SK-MEL-5 (cell line): ENCODE data around the gene INAFM2. TPM values are rescaled to one million over a fixed set of nuclear protein-coding genes. Genes with fewer than 3 reads are reported as not detected.

Experiments used
- DNase-seq: peaks from one replicate; pipeline ENCODE4 v3.0.0-alpha.2; 2016; ENCODE audit warnings: low read depth, low spot score
- in situ Hi-C: cut with HindIII; loops from 2 replicates; pipeline ENCODE4 v1.10.0; 2016; ENCODE audit warnings: low sequenced_read_pairs, high pct_unique_total_duplicates, low pct_unique_long_range_greater_than_20kb
- total RNA-seq: library from RNA; depleted of rRNA; stranded (reverse); fragments of >200 nt; shearing (Covaris generic); gene quantifications from 2 replicates; pipeline ENCODE4 v1.2.3, GENCODE V29; 2014

The INAFM2 gene
- total RNA-seq, 1 experiment from 2014 or later: 11.5 TPM

DNA sequence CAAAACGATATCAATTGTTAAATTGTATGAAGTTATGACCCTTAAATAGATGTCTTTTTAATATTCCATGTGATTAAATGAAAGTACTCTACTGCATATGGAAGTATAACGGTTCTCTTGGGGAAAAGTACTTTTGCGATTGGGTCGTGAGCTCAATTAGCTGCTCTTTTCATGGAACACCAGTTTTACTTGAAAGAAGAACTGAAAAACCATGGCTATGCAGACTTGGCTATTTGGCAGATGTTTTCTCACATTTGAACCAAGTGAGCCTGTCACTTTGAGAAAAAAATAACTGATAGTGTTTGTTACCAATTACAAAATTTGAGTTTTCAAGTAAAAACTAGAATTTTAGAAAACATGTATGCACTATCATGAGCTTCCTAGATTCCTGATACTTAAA, 5.9 kb upstream of the INAFM2 start:
- in situ Hi-C loops: no loop called here
- no peak for DNase-seq

DNA sequence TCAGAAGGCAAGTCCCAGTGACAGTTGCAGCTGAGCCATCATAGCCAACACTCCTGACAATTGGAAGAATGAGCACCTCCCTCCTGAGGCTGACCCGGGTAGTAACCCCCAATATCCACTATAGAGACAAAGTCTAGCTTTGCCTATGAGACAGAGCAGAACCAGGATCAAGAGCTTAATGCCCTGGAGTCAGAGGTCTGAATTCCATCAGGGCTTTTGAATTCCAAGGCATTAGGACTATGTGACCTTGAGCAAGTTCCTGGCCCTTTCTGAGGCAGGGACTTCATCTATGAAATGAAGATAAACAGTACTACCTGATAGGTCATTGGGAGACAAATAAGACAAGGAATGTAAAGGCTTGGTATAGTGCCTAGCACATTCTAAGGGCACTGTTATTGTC, 3.1 kb upstream of the INAFM2 start:
- no peak for DNase-seq
- in situ Hi-C loops: no loop called here

DNA sequence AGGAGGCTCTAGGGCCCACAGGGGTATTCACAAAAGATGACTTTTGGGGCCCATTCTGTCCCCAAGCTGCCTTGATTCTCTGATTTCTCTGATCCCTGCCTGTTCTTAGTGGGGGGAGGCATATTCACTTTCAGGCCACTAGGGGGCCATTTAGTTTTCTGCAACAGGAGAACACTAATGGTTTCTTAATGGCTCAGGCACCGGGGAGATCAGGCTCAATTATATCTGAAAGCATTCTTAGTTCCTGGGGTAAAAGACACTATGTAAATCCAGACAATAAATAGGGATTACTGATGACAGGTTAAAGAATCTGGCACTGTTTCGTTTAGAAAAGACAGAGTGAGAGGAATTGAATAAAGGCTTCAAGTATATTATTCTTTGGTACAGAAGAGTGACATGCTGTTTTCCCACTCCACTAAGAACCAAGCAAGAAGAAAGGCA, 2.5 kb upstream of the INAFM2 start:
- DNase-seq: peak; percentile 77
- in situ Hi-C loops: no loop called here

DNA sequence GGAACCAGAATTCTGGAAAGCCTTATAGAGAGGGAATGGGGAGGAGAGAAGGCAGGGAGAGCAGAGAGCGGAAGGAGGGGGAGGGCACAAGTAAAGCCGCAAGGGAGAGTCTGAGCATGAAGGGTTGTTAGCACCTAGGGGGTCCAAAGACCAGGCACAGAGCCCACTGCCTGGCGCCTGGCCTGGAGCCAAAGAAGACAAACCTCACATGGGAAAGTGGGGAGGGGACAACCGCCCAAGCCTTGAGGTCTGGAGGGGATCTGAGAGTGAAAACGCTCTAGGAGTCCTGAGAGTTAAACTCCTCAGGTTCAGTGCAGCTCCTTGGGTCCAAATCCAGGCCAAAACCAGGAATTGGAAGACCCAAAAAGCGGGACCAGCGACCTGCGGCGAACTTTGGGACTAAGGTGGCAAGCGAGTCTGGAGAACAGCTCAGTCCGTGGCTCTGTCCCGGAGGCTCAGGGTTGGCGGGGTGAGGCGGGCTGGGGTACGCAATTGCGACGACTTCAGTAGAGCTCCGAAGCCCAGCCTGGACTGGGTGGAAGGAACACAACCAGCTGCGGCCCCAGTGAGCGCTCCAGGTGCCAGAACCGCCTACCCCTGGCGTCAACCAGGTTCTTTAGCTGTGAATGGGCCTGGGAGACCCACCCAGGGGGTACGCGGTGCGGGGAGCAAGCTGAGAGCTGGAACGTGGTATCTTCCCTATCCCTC, 807 bp upstream of the INAFM2 start:
- DNase-seq: no peak
- in situ Hi-C loops: no loop called here

DNA sequence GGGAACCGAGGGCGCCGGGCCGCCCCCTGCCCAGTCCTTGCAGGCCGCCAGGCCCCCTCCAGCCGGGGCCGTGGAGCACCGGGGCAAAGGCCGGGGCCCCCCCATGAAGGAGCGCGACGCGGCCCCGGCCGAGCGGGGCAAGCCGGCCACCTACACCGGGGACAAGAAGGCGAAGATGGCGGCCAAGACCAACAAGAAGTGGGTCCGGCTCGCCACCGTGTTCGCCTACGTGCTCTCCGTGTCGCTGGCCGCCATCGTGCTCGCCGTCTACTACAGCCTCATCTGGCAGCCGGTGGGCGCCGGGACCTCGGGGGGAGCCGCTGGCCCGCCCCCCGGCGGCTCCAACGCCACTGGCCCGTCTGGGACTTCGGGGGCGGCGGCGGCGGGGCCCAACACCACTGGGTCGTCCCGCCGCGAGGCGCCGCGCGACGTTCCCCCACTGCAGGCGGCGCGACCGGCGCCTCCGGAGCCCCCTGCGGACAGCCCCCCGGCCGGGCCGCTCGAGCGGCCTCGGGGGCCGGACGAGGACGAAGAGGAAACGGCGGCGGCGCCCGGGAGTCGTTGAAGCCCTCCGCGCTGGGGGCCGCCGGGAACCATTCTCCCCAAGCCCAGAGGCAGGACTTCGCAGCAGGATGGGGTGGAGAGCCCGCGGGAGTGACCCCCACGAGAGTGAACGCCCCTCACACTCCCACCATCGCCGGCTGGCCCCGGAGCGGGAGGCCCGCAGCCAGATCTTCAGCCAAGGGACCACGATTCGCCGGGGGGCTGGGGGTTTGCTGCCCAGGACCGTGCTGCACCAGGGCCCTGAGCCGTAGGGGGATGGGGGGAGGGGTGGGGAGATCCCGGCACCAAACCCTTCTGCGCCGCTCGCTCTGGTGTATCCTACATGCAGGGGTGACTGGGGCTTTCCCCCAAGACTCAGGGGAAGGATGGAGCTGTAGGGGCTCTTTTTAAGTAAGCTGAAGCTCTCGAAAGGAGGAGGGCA, 753 bp downstream of the INAFM2 start:
- in situ Hi-C loops: no loop called here
- no peak for DNase-seq

DNA sequence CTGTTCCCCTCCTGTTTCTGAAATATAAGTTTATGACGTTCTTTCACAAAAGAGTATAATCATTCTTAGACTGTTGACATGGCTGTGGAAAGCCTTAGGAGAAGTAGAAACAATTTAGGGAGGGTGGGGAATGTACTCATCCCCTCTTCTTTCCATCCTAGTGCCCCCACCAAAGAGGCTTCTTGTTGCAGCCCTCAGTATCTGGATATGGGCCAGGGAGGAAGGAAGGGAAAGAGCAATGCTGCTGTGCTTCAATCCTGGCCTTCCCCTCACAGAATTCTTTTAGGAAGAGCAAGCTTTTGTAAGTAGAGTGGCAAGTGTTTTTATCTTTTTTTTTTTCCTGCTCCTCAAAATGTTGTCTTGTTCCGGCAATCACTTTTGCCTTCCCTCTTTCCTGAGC, 1.7 kb downstream of the INAFM2 start:
- in situ Hi-C loops: no loop called here

DNA sequence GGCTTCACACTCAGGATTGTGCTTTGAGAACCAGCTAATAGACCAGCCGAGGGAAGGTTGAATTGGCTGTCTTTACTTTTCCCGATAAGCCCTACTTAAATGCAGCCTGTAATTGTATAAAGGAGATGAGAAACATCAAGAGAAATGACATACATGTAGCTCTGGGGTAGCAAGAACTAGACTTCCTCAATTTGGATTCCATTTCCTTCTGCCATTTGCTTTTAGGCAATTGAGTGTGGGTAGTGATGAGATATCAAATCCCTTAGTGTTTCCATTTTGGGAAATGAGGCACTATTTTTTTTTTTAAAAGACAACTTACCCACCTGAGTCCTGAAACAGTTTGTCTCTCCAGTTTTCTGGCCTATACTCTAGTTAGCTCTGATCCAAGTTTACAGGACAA, 2.2 kb downstream of the INAFM2 start:
- in situ Hi-C loops: no loop called here

More for the DNA sequence above, 1.7 kb downstream of the INAFM2 start:
- no peak for DNase-seq

DNA sequence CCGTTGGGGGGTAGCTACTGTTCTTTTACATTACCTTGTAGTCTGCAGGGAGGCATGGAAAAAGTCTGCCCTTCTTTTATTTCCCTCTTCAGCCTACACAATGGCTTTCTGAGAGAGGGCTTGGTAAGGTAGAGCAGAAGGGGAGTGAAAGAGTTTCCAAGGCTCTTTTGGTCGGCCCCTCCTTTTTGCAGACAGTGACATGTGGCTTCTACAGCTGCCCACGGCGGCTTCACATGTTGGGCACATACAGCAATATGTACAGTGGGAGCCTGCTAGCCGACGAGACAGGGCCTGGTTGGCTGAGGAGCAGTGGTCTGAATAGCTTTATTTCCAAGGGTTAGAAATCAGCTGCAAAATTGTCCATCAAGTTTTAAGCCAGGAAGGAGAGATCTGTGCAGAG, 4.0 kb downstream of the INAFM2 start:
- DNase-seq: no peak
- in situ Hi-C loops: no loop called here

More for the DNA sequence above, 2.2 kb downstream of the INAFM2 start:
- DNase-seq: no peak

DNA sequence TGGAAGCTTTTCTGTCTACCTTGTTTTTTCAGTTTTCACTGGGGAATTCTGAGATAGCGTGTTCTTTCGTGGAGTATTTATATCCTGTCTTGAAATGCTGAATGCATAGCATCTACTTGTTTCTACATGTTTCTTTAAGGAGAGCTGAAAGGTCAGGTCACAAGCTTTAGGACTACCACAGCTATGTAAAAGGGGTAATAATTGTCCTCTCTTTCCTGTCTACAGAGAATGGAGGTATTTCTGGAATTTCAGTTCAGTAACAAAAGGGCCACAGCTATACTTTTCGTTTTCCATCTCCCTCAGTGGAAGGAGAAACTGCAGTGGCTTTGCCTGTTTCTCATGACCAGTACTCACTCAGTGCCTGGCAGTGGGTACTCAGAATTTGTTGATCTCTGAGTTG, 4.7 kb downstream of the INAFM2 start:
- in situ Hi-C loops: no loop called here
- DNase-seq: peak; percentile 31

DNA sequence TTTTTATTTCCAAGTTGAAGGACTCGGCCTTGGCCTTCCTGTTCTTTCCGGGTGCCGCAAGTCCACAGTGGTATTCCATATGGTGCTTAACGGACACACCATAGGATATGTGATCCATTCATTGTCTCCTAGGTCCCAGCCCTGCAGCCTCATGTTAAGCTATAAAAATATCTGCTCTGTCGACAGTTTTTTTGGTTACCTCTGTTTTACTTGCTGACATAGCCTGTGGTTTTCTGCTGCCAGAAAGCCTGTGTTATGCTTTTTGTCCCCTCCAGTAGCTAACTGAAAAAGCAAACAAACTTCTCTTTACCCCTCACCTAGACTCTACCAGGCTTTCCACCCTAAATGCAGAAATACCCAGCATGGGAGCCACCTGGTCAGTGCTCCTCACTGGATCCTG, 5.3 kb downstream of the INAFM2 start:
- in situ Hi-C loops: no loop called here

DNA sequence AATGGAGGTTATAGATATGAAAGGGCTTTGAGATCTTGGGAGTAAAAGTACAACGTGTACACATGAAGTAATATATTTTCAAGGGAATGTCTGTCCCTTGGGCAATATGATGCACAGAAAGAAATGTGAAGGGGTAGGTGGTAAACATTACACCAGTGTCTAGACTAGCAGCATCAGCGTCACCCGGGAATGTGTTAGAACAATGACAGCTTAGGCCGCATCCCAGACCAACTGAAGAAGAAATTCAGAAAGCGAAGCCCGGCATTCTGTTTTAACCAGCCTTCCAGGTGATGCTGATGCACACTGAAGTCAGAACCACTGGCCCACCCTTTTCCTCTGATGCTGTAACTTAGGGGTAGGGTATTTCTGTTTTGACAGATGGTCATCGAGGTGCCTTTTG, 6.3 kb downstream of the INAFM2 start:
- no peak for DNase-seq
- in situ Hi-C loops: no loop called here

More for the DNA sequence above, 5.3 kb downstream of the INAFM2 start:
- no peak for DNase-seq

DNA sequence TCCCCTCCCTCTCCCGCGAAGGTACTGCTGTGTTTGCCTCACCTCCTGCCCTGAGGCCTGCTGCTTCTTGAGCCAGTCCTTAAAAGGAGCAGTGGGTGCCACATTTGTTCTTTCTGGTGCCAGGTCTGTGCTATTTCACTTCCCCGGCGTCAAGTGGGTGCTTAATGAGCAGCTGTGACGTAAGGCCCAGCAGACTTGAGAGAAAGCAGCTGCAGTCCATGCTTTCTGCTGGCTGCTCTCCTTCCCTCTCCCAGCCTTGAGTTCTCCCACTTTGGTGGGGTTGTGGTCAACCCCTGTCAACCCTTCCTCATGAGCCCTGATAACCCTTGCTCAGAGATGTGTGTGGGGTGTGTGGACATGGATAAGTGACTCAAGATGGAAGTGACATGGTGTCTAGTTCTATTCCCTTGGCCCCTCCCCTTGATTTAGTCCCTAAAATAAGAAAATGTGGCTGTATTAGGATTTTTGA, 6.9 kb downstream of the INAFM2 start:
- DNase-seq: no peak
- in situ Hi-C loops: no loop called here

DNA sequence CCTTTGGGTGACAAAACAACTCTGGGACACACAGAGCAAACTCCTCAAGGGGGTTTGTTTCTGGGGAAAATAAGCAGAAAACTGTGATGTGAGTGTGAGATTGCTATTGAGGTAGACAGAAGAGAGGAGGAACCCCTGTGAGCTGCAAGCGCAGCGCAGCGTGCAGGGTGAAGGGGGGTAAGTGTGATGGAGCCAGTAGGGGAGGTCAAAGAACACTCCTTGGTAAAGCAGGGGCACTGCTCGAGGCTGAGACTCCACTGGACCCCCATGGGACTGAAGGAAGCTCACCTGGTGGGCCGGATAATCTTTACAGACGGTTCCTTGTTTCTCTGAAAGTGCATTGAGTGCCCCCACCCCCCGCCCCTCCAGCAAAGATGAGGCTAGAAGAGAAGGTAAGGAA, 7.5 kb downstream of the INAFM2 start:
- no peak for DNase-seq
- in situ Hi-C loops: no loop called here

DNA sequence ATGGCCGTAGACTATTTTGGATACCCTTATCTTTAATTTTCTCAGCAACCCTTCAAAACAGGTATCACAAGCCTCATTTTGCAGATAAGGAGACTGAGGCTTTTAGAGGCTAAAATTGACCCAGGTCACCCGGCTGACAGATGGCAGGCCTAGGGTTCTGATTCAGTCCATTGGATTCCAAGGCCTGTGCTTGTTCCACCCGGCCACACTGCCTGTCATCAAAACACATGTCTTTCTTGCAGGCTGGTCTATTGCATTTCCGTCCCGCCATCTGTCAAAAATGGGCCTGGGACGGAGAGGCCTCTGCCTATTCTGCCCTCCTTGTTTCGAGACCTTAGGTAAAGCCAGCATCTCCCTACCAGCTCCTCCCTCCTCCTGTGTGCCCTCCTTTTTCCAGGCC, 8.1 kb downstream of the INAFM2 start:
- no peak for DNase-seq
- in situ Hi-C loops: no loop called here

DNA sequence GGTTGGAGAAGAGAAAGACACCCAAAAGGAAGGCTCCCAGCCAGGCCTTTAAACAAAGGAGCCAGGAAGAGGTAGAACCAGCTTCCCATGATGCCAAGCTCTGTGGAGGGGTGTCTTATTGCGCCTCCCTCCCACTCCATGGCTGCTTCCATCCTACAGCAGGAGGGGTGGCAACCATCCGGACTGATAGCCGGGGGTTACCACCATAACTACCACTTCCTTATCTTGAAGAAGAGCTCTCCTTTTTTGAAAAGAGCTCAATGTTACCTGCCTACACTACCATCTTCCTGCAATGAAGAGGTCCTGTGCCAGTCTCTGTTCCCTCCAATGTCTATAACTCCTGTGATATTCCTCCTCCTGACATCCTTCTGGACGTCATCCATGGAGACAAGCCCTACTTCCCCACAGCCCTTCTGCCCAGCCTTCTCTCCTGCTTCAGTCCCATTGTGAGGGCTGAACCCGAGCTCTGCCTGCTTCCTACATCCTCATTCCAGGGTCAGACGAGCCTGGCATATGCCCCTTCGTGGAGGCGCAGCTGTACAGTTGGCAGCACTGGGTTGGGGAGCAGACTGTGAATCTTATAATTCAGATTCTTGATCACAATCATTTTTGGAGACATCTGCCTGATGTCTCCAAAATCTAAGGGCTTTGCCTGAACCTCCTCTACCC, 8.8 kb downstream of the INAFM2 start:
- in situ Hi-C loops: no loop called here
- DNase-seq: no peak

DNA sequence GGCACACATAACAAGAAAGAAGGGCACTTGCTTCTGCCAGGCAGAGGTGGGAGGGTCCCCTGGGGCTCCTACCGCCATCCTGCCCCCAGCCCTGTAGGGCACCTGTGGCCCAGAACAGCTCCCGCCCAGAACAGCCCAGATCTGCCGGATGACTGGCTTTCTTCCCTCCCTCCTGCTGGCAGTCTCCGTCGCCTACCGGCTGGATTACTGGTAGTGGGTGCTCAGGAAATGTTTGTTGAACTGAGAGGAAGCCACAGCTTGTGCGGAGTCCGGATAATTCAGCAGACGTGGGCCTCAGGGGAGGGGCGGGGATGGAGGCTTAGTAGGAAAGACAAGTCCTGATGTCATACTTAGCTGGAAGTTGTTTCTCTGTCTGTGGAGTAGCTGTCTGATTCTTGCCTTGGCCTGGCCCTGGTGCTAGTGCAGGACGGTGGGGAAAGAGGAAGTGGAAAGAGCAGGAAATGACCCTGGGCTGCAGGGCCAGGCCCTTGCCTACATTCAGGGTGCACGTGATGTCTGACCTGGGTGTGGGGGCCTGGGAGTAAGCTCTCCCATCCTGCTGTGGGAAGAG, 10.5 kb downstream of the INAFM2 start:
- DNase-seq: no peak
- in situ Hi-C loops: no loop called here

DNA sequence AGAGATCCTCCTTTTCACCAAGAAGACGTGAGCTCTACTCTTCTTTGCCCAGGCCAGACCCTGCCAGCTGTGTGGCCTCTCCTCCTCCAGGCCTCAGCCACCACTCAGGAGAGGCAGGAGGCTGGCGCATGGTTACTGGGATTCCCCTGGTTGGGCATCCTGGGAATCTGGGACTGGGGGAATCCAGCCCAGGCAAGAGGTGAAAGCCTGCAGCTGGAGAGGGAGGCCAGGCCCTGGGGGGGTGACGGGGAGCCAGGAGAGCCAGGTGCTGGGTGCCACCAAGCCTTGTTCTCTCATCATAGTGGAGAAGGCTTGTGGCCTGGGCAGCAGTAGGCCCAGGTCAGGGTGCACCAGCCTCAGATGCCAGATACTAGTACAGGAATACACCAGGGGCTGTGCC, 11.0 kb downstream of the INAFM2 start:
- in situ Hi-C loops: no loop called here

More for the DNA sequence above, 11.0 kb downstream of the INAFM2 start:
- no peak for DNase-seq
